PC-3 (cell line): ENCODE data around the gene PLXNA4. TPM values are rescaled to one million over a fixed set of nuclear protein-coding genes. Genes with fewer than 3 reads are reported as not detected.

Experiments
- ATAC-seq: fragments of 200-7000 bp; cut with Tn5 transposase; 2 replicates; pipeline ENCODE4 v1.9.1; 2020; ENCODE audit warnings: mild to moderate bottlenecking, moderate library complexity
- BruUV-seq: library from RNA; stranded (reverse); fragments of 400-500 nt; replicated peaks from 2 replicates; lab custom pipeline; 2021; lab: Mats Ljungman, UMichigan
- CTCF ChIA-PET: fragments of 300-600 bp; sonication (Branson Sonifier 250); formaldehyde crosslinking; loops from one replicate; lab custom pipeline; 2022; ENCODE audit warnings: antibody characterized with exemption; lab: Charles Lee
- POLR2A ChIA-PET: fragments of 300-600 bp; sonication (Branson Sonifier 250); formaldehyde crosslinking; loops from one replicate; lab custom pipeline; 2022; ENCODE audit warnings: antibody characterized with exemption; ENCODE audit not compliant: unreplicated experiment; lab: Charles Lee
- DNase-seq: peaks from one replicate; pipeline ENCODE4 v3.0.0-alpha.2; 2015
- H2AFZ ChIP-seq: fragments of 300-600 bp; sonication (generic); 2 replicates; pipeline ENCODE4 v1.6.0; 2016; ENCODE audit warnings: antibody characterized with exemption, low read length
- H3F3A ChIP-seq: fragments of 300-600 bp; sonication (generic); one replicate; pipeline ENCODE4 v1.6.0; 2017; ENCODE audit warnings: antibody characterized with exemption, low read length, control low read depth, mild to moderate bottlenecking; ENCODE audit not compliant: unreplicated experiment
- H3K27ac ChIP-seq: fragments of 300-600 bp; sonication (generic); 2 replicates; pipeline ENCODE4 v1.5.1; 2016; ENCODE audit warnings: mild to moderate bottlenecking, low read length
- H3K27me3 ChIP-seq: fragments of 300-600 bp; sonication (generic); 2 replicates; pipeline ENCODE4 v1.6.1; 2016; ENCODE audit warnings: low read length, mixed read lengths
- H3K36me3 ChIP-seq: fragments of 300-600 bp; sonication (generic); 2 replicates; pipeline ENCODE4 v1.6.1; 2016; ENCODE audit warnings: low read depth, mixed run types, low read length, mixed read lengths
- H3K4me1 ChIP-seq: fragments of 300-600 bp; sonication (generic); 2 replicates; pipeline ENCODE4 v1.5.1; 2016; ENCODE audit warnings: low read length; ENCODE audit not compliant: insufficient read depth
- H3K4me2 ChIP-seq: fragments of 300-600 bp; sonication (generic); 2 replicates; pipeline ENCODE4 v1.6.0; 2016; ENCODE audit warnings: low read length
- H3K4me3 ChIP-seq: fragments of 300-600 bp; sonication (generic); 2 replicates; pipeline ENCODE4 v1.5.1; 2016; ENCODE audit warnings: mild to moderate bottlenecking, low read length, mixed read lengths
- H3K79me2 ChIP-seq: fragments of 300-600 bp; sonication (generic); 2 replicates; pipeline ENCODE4 v1.6.1; 2017; ENCODE audit warnings: low read length, mixed read lengths
- H3K9ac ChIP-seq: fragments of 300-600 bp; sonication (generic); 2 replicates; pipeline ENCODE4 v1.6.0; 2016; ENCODE audit warnings: mild to moderate bottlenecking, low read length
- H3K9me2 ChIP-seq: fragments of 300-600 bp; sonication (generic); replicated peaks from 2 replicates; pipeline ENCODE4 v1.6.1; 2016; ENCODE audit warnings: mixed run types, low read length, mixed read lengths
- H3K9me3 ChIP-seq: fragments of 300-600 bp; sonication (generic); 2 replicates; pipeline ENCODE4 v1.6.1; 2016; ENCODE audit warnings: low read length, mixed read lengths
- H4K20me1 ChIP-seq: fragments of 300-600 bp; sonication (generic); 2 replicates; pipeline ENCODE4 v1.6.1; 2016; ENCODE audit warnings: low read length, mixed read lengths
- CTCF ChIP-seq: fragments of 300-600 bp; sonication (generic); conservative IDR thresholded peaks from 2 replicates; pipeline ENCODE4 v1.5.1; 2017; ENCODE audit warnings: antibody characterized with exemption, low read depth, mild to moderate bottlenecking, low read length
- EZH2 ChIP-seq: fragments of 300-600 bp; sonication (generic); IDR thresholded peaks from one replicate; pipeline ENCODE4 v1.6.1; 2017; ENCODE audit warnings: antibody characterized with exemption, mild to moderate bottlenecking, low read length; ENCODE audit not compliant: unreplicated experiment
- EZH2phosphoT487 ChIP-seq: fragments of 300-600 bp; sonication (generic); IDR thresholded peaks from 2 replicates; pipeline ENCODE4 v1.6.1; 2018; ENCODE audit warnings: mild to moderate bottlenecking, antibody characterized with exemption, low read length, borderline replicate concordance
- intact Hi-C: fragments of 100-400 bp; cut with micrococcal nuclease; formaldehyde crosslinking; loops from 2 replicates; pipeline ENCODE4 v1.9.0; 2023
- total RNA-seq: library from RNA; depleted of rRNA; stranded (reverse); fragments of >200 nt; gene quantifications from 2 replicates; pipeline ENCODE4 v1.2.3, GENCODE V29; 2014

Gene PLXNA4
- total RNA-seq, 1 experiment from 2014 or later: 1.2 TPM

GRCh38 chr7:132515181-132515580 lies 61.1 kb downstream of the PLXNA4 start:
- ATAC-seq: no peak
- no peak overlapping the region for H2AFZ ChIP-seq
- no peaks in the 10 kb centered on the region for H3K79me2 ChIP-seq
- no TSS peak for BruUV-seq
- no peak overlapping the region for H3K4me2 ChIP-seq
- intact Hi-C loops: no loop called here
- H3F3A ChIP-seq: no peaks in the 10 kb centered on the region
- no peaks in the 10 kb centered on the region for H3K4me1 ChIP-seq
- no peaks in the 10 kb centered on the region for H3K36me3 ChIP-seq
- H3K9me2 ChIP-seq: no peaks in the 10 kb centered on the region
- no peak overlapping the region for H3K4me3 ChIP-seq
- ChIA-PET CTCF (no interaction called here), POLR2A (no interaction called here)
- no peak overlapping the region for H3K27ac ChIP-seq
- H3K9me3 ChIP-seq: no peaks in the 10 kb centered on the region
- no peak overlapping the region for H3K9ac ChIP-seq
- H4K20me1 ChIP-seq: no peaks in the 10 kb centered on the region
- DNase-seq: no peak
- no peak for TF ChIP-seq EZH2phosphoT487
- no peak for TF ChIP-seq EZH2
- TF ChIP-seq CTCF: no peak
- H3K27me3 ChIP-seq: no peaks in the 10 kb centered on the region

- BruUV-seq: no TSS peak
- Histone ChIP-seq H3K79me2 (no peaks in the 10 kb centered on the region), H3K9ac (no peak overlapping the region), H3K27me3 (no peaks in the 10 kb centered on the region), H3K27ac (no peak overlapping the region), H3K4me1 (no peaks in the 10 kb centered on the region), H4K20me1 (no peaks in the 10 kb centered on the region), H3K36me3 (no peaks in the 10 kb centered on the region), H3K9me2 (no peaks in the 10 kb centered on the region), H3K4me2 (no peak overlapping the region), H3F3A (no peaks in the 10 kb centered on the region), H3K9me3 (no peaks in the 10 kb centered on the region), H3K4me3 (no peak overlapping the region), H2AFZ (no peak overlapping the region)
- intact Hi-C loops: no loop called here
- TF ChIP-seq EZH2: no peak
- TF ChIP-seq CTCF: no peak
- TF ChIP-seq EZH2phosphoT487: no peak
- POLR2A ChIA-PET: no interaction called here
- ATAC-seq: no peak
- DNase-seq: no peak
- CTCF ChIA-PET: no interaction called here
Observed at GRCh38 chr7:132514430-132514829, 61.8 kb downstream of the PLXNA4 start.

- H3K79me2 ChIP-seq: no peaks in the 10 kb centered on the region
- no peak overlapping the region for H3K9ac ChIP-seq
- no peaks in the 10 kb centered on the region for H3K27me3 ChIP-seq
- no peak overlapping the region for H3K4me3 ChIP-seq
- no TSS peak for BruUV-seq
- H3K4me1 ChIP-seq: no peaks in the 10 kb centered on the region
- no peak for DNase-seq
- H3K9me2 ChIP-seq: no peaks in the 10 kb centered on the region
- no peaks in the 10 kb centered on the region for H3F3A ChIP-seq
- intact Hi-C loops: no loop called here
- ChIA-PET POLR2A (no interaction called here), CTCF (no interaction called here)
- H3K36me3 ChIP-seq: no peaks in the 10 kb centered on the region
- no peak for ATAC-seq
- no peak overlapping the region for H3K27ac ChIP-seq
- H2AFZ ChIP-seq: no peak overlapping the region
- no peaks in the 10 kb centered on the region for H3K9me3 ChIP-seq
- H3K4me2 ChIP-seq: no peak overlapping the region
- H4K20me1 ChIP-seq: no peaks in the 10 kb centered on the region
- TF ChIP-seq CTCF (no peak), EZH2phosphoT487 (no peak), EZH2 (no peak)
Observed at GRCh38 chr7:132511921-132512320, 64.3 kb downstream of the PLXNA4 start.
